HEK293 (cell line): Measurements from ENCODE around the gene KLC1.

Experiments
- CTCF ChIA-PET: fragments of 350-600 bp; formaldehyde crosslinking; extraction: SDS; loops from one replicate; lab custom pipeline; 2021; ENCODE audit warnings: antibody characterized with exemption; lab: Yijun Ruan, JAX
- POLR2A ChIA-PET: fragments of 300-600 bp; formaldehyde crosslinking; extraction: SDS; loops from one replicate; lab custom pipeline; 2020; ENCODE audit warnings: antibody characterized with exemption, inconsistent platforms; lab: Yijun Ruan, JAX
- H3K27ac ChIP-seq: fragments of 200-500 bp; sonication (Bioruptor generic); 2 replicates; pipeline ENCODE4 v1.5.1; 2014; ENCODE audit warnings: low read depth, low read length, control low read depth, inconsistent platforms; ENCODE audit errors: extremely low read depth
- H3K36me3 ChIP-seq, 2 experiments: fragments of 200-500 bp in 1 of 2; sonication (Bioruptor generic) in 1 of 2; 1 replicate in 1 of 2; 2 replicates in 1 of 2; pipeline ENCODE4 v1.5.1; 2014 to 2017; ENCODE audit warnings: inconsistent platforms in 2 of 2, low read length in 2 of 2; ENCODE audit not compliant: control insufficient read depth in 2 of 2, insufficient read depth in 1 of 2
- H3K4me1 ChIP-seq: fragments of 200-500 bp; sonication (Bioruptor generic); 2 replicates; pipeline ENCODE4 v1.5.1; 2014; ENCODE audit warnings: mild to moderate bottlenecking, low read length, inconsistent platforms; ENCODE audit not compliant: control insufficient read depth, insufficient read depth
- H3K4me3 ChIP-seq: 2 replicates; pipeline ENCODE4 v1.5.1; 2011; ENCODE audit warnings: low read depth, mild to moderate bottlenecking, control low read depth, low read length, moderate library complexity
- H3K9me3 ChIP-seq: fragments of 200-500 bp; sonication (Bioruptor generic); 2 replicates; pipeline ENCODE4 v1.5.1; 2014; ENCODE audit warnings: low read depth, low read length, inconsistent platforms; ENCODE audit not compliant: control insufficient read depth, insufficient read depth
- EGR2 ChIP-seq: fragments of 450-650 bp; formaldehyde crosslinking; IDR thresholded peaks from 2 replicates; pipeline ENCODE4 v1.5.1; 2016; ENCODE audit warnings: low read depth, missing biosample characterization, missing genetic modification characterization
- GLI2 ChIP-seq: fragments of 450-650 bp; formaldehyde crosslinking; IDR thresholded peaks from 2 replicates; pipeline ENCODE4; 2017; ENCODE audit warnings: missing biosample characterization, missing genetic modification characterization, low read depth, borderline replicate concordance
- KLF1 ChIP-seq: fragments of 450-650 bp; formaldehyde crosslinking; IDR thresholded peaks from 2 replicates; pipeline ENCODE4 v1.5.1; 2016; ENCODE audit warnings: missing biosample characterization, missing genetic modification characterization
- KLF10 ChIP-seq: fragments of 450-650 bp; IDR thresholded peaks from 2 replicates; pipeline ENCODE4 v1.5.1; 2018; ENCODE audit warnings: missing biosample characterization, mild to moderate bottlenecking, missing genetic modification characterization
- KLF17 ChIP-seq: fragments of 450-650 bp; formaldehyde crosslinking; IDR thresholded peaks from 2 replicates; pipeline ENCODE4 v1.5.1; 2016; ENCODE audit warnings: missing biosample characterization, missing genetic modification characterization
- KLF9 ChIP-seq: fragments of 450-650 bp; formaldehyde crosslinking; IDR thresholded peaks from 2 replicates; pipeline ENCODE4 v1.5.1; 2016; ENCODE audit warnings: missing biosample characterization, missing genetic modification characterization, low read depth
- MYNN ChIP-seq: fragments of 450-650 bp; formaldehyde crosslinking; IDR thresholded peaks from 2 replicates; pipeline ENCODE4 v1.5.1; 2016; ENCODE audit warnings: missing biosample characterization, missing genetic modification characterization, borderline replicate concordance
- PRDM10 ChIP-seq: fragments of 450-650 bp; formaldehyde crosslinking; IDR thresholded peaks from 2 replicates; pipeline ENCODE4 v1.5.1; 2016; ENCODE audit warnings: missing biosample characterization, missing genetic modification characterization
- ZBTB8A ChIP-seq: fragments of 450-650 bp; formaldehyde crosslinking; IDR thresholded peaks from 2 replicates; pipeline ENCODE4 v1.5.1; 2016; ENCODE audit warnings: missing biosample characterization, missing genetic modification characterization
- ZEB2 ChIP-seq: fragments of 450-650 bp; formaldehyde crosslinking; IDR thresholded peaks from 2 replicates; pipeline ENCODE4 v1.5.1; 2016; ENCODE audit warnings: missing biosample characterization, missing genetic modification characterization
- ZFHX2 ChIP-seq: fragments of 450-650 bp; formaldehyde crosslinking; conservative IDR thresholded peaks from 2 replicates; pipeline ENCODE4 v1.5.1; 2016; ENCODE audit warnings: missing biosample characterization, missing genetic modification characterization
- ZNF114 ChIP-seq: fragments of 450-650 bp; formaldehyde crosslinking; IDR thresholded peaks from 2 replicates; pipeline ENCODE4 v1.5.0; 2017; ENCODE audit warnings: missing biosample characterization, missing genetic modification characterization
- ZNF146 ChIP-seq: fragments of 450-650 bp; formaldehyde crosslinking; IDR thresholded peaks from 2 replicates; pipeline ENCODE4 v1.5.1; 2016; ENCODE audit warnings: missing biosample characterization, missing genetic modification characterization
- ZNF184 ChIP-seq: fragments of 450-650 bp; IDR thresholded peaks from 2 replicates; pipeline ENCODE4 v1.5.1; 2018; ENCODE audit warnings: missing biosample characterization, mild to moderate bottlenecking, missing genetic modification characterization
- ZNF26 ChIP-seq: fragments of 450-650 bp; formaldehyde crosslinking; IDR thresholded peaks from 2 replicates; pipeline ENCODE4 v1.5.1; 2016; ENCODE audit warnings: missing biosample characterization, missing genetic modification characterization
- ZNF362 ChIP-seq: fragments of 450-650 bp; formaldehyde crosslinking; IDR thresholded peaks from 2 replicates; pipeline ENCODE4 v1.5.1; 2016; ENCODE audit warnings: missing biosample characterization, missing genetic modification characterization
- ZNF366 ChIP-seq: fragments of 450-650 bp; formaldehyde crosslinking; conservative IDR thresholded peaks from 2 replicates; pipeline ENCODE4 v1.5.1; 2016; ENCODE audit warnings: missing biosample characterization, missing genetic modification characterization
- ZNF558 ChIP-seq: fragments of 450-650 bp; formaldehyde crosslinking; IDR thresholded peaks from 2 replicates; pipeline ENCODE4 v1.5.1; 2016; ENCODE audit warnings: missing biosample characterization, missing genetic modification characterization
- ZNF600 ChIP-seq: fragments of 450-650 bp; formaldehyde crosslinking; IDR thresholded peaks from 2 replicates; pipeline ENCODE4 v1.5.1; 2016; ENCODE audit warnings: missing biosample characterization, missing genetic modification characterization
- ZNF785 ChIP-seq: fragments of 450-650 bp; formaldehyde crosslinking; IDR thresholded peaks from 2 replicates; pipeline ENCODE4 v1.5.1; 2016; ENCODE audit warnings: missing biosample characterization, missing genetic modification characterization
- TF ChIP-seq, protein P1 (sequence below): fragments of 450-650 bp; formaldehyde crosslinking; IDR thresholded peaks from 2 replicates; pipeline ENCODE4 v1.5.1; 2016; ENCODE audit warnings: missing biosample characterization, missing genetic modification characterization

Gene KLC1

DNA sequence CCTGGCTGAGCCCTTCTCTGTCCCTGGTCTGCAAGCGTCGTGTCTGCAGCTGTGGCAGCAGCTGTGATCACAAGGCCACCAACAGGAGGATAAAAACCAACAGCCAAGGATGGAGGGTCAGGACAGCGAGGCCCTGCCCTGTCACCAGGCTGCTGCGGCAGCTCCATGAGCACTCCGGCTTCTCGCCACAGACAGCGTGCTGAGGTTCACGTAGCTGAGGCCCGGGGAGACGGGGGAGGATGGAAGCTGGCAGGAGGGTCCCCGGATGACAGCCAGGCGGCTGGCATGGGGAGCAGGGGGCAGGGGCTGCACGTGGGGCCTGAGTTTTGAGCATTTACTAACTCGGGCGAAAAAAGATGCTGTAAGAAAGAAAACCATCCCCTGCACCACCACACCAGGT lies 80.8 kb downstream of the KLC1 start:
- Histone ChIP-seq H3K9me3 (no peaks in the 10 kb centered on the region), H3K36me3 (peaks cover 15 to 90% of the 10 kb centered on the region in 2 experiments), H3K4me1 (peaks cover 3% of the 10 kb centered on the region; the same call in 1 of the 2 replicates), H3K4me3 (no peak overlapping the region), H3K27ac (no peak overlapping the region)
- ChIA-PET CTCF (no interaction called here), POLR2A (no interaction called here)
- TF ChIP-seq ZNF558 (no peak), ZNF600 (peak; percentile 38; the same call in 1 of the 2 replicates)

DNA sequence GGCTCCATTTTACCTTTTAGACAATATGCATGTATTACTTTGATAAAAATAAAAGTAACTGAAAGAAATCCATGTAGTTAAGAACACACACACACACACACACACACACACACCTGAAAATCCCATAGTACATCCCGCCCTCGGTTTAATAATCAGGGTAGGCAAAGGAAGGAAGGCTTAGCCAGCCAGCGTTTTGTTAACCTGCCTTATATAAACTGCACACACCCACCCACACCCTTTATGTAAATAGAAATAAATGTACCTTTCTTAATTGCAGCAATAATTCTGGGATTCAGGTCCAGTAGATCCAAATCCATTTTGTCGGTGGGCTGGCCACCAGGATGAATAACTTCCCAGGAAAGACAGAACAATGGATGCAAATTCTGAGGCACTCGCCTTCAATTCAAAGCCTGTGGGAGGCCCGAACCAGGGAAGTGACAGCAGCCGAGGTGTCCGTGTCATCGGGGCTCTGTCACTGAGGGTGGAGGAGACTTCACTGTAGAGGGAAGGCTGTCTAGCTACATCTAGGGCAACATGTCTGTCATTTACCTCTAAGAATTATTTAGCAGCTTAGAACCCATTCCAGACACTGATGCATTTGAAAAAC lies 81.9 kb downstream of the KLC1 start:
- POLR2A ChIA-PET, result no interaction called here
- H3K4me1 ChIP-seq, result peaks cover 3% of the 10 kb centered on the region; the same call in 1 of the 2 replicates
- TF ChIP-seq GLI2 (tag by site-specific recombination), result no peak
- peak; percentile 46; the same call in 1 of the 2 replicates for TF ChIP-seq EGR2
- peak; percentile 42 for TF ChIP-seq ZFHX2
- TF ChIP-seq KLF1 (tag by site-specific recombination), result peak; percentile 88
- TF ChIP-seq ZNF785, result no peak
- no peak for TF ChIP-seq ZNF184
- TF ChIP-seq ZNF366 (tag by site-specific recombination), result no peak
- TF ChIP-seq KLF9 (tag by site-specific recombination), result no peak
- no peak for TF ChIP-seq ZNF114 (tag by site-specific recombination)
- no peak for TF ChIP-seq ZNF146 (tag by site-specific recombination)
- no peak for TF ChIP-seq ZNF362 (tag by site-specific recombination)
- TF ChIP-seq ZNF26 (tag by site-specific recombination), result no peak
- peak; percentile 89 for TF ChIP-seq PRDM10 (tag by site-specific recombination)
- TF ChIP-seq KLF17 (tag by site-specific recombination), result peak; percentile 64; the same call in 1 of the 2 replicates
- no peak for TF ChIP-seq MYNN (tag by site-specific recombination)
- TF ChIP-seq, protein P1, sequence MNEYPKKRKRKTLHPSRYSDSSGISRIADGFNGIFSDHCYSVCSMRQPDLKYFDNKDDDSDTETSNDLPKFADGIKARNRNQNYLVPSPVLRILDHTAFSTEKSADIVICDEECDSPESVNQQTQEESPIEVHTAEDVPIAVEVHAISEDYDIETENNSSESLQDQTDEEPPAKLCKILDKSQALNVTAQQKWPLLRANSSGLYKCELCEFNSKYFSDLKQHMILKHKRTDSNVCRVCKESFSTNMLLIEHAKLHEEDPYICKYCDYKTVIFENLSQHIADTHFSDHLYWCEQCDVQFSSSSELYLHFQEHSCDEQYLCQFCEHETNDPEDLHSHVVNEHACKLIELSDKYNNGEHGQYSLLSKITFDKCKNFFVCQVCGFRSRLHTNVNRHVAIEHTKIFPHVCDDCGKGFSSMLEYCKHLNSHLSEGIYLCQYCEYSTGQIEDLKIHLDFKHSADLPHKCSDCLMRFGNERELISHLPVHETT (tag by site-specific recombination), result no peak
- TF ChIP-seq ZEB2 (tag by site-specific recombination), result no peak
- TF ChIP-seq KLF10 (tag by site-specific recombination), result no peak
- no peak for TF ChIP-seq ZBTB8A (tag by site-specific recombination)
- CTCF ChIA-PET, result no interaction called here
- H3K27ac ChIP-seq, result no peak overlapping the region
- peaks cover 15 to 79% of the 10 kb centered on the region in 2 experiments for H3K36me3 ChIP-seq
- no peak overlapping the region for H3K4me3 ChIP-seq
- no peaks in the 10 kb centered on the region for H3K9me3 ChIP-seq
